PC-9 (cell line): ENCODE results near the gene THAP10. TPM values are rescaled to one million over a fixed set of nuclear protein-coding genes. Genes with fewer than 3 reads are reported as not detected.

Experiments used
- BruUV-seq: library from RNA; stranded (reverse); fragments of 400-500 nt; replicated peaks from 2 replicates; lab custom pipeline; 2021; lab: Mats Ljungman, UMichigan
- CTCF ChIA-PET: fragments of 300-600 bp; sonication (Branson Sonifier 250); formaldehyde crosslinking; loops from one replicate; lab custom pipeline; 2022; ENCODE audit warnings: antibody characterized with exemption; lab: Charles Lee
- POLR2A ChIA-PET: fragments of 300-600 bp; sonication (Branson Sonifier 250); formaldehyde crosslinking; loops from one replicate; lab custom pipeline; 2022; ENCODE audit warnings: antibody characterized with exemption; ENCODE audit not compliant: unreplicated experiment; lab: Charles Lee
- DNase-seq, 2 experiments: peaks; one replicate each; pipeline versions ENCODE4 v3.0.0 to v3.0.0-alpha.2; 2015 to 2022; ENCODE audit warnings: mixed read lengths in 1 of 2
- H2AFZ ChIP-seq: fragments of 200-600 bp; sonication (generic); 2 replicates; pipeline ENCODE4 v1.8.1; 2017; ENCODE audit warnings: antibody characterized with exemption
- H3F3A ChIP-seq: fragments of 200-600 bp; sonication (generic); 2 replicates; pipeline ENCODE4 v1.8.1; 2017; ENCODE audit warnings: antibody characterized with exemption, mild to moderate bottlenecking, low read depth; ENCODE audit not compliant: insufficient read depth
- H3K27ac ChIP-seq: fragments of 200-600 bp; sonication (generic); 2 replicates; pipeline ENCODE4 v1.6.1; 2016; ENCODE audit warnings: mixed run types
- H3K27me3 ChIP-seq: fragments of 200-600 bp; sonication (generic); 2 replicates; pipeline ENCODE4 v1.6.1; 2016; ENCODE audit warnings: low read depth, mixed run types; ENCODE audit not compliant: insufficient read depth
- H3K36me3 ChIP-seq: fragments of 200-600 bp; sonication (generic); 2 replicates; pipeline ENCODE4 v1.6.1; 2016; ENCODE audit warnings: low read depth, mixed run types
- H3K4me1 ChIP-seq: fragments of 200-600 bp; sonication (generic); replicated peaks from 2 replicates; pipeline ENCODE4 v1.6.1; 2016; ENCODE audit warnings: mixed run types; ENCODE audit not compliant: insufficient read depth
- H3K4me2 ChIP-seq: fragments of 200-600 bp; sonication (generic); 2 replicates; pipeline ENCODE4 v1.6.1; 2017; ENCODE audit warnings: mixed run types
- H3K4me3 ChIP-seq: fragments of 200-600 bp; sonication (generic); 2 replicates; pipeline ENCODE4 v1.6.1; 2016; ENCODE audit warnings: mixed run types
- H3K79me2 ChIP-seq: fragments of 200-600 bp; sonication (generic); 2 replicates; pipeline ENCODE4 v1.6.1; 2017; ENCODE audit warnings: low read depth, mixed run types
- H3K9me2 ChIP-seq: fragments of 200-600 bp; sonication (generic); 2 replicates; pipeline ENCODE4 v1.8.1; 2017; ENCODE audit warnings: mild to moderate bottlenecking; ENCODE audit not compliant: insufficient read depth
- H3K9me3 ChIP-seq: fragments of 200-600 bp; sonication (generic); 2 replicates; pipeline ENCODE4 v1.8.1; 2016; ENCODE audit warnings: low read depth; ENCODE audit not compliant: insufficient read depth
- H4K20me1 ChIP-seq: fragments of 200-600 bp; sonication (generic); 2 replicates; pipeline ENCODE4 v1.8.1; 2017; ENCODE audit not compliant: insufficient read depth
- CTCF ChIP-seq: fragments of 200-600 bp; sonication (generic); conservative IDR thresholded peaks from 2 replicates; pipeline ENCODE4 v1.6.1; 2017; ENCODE audit warnings: mixed run types, antibody characterized with exemption, mild to moderate bottlenecking, moderate library complexity
- EZH2 ChIP-seq: fragments of 200-600 bp; sonication (generic); IDR thresholded peaks from 2 replicates; pipeline ENCODE4 v1.8.0; 2017; ENCODE audit warnings: antibody characterized with exemption, low read depth
- intact Hi-C: fragments of 100-400 bp; cut with micrococcal nuclease; formaldehyde crosslinking; loops from one replicate; pipeline ENCODE4 v1.10.0; 2022; ENCODE audit not compliant: unreplicated experiment
- total RNA-seq: library from RNA; stranded (reverse); gene quantifications from 2 replicates; pipeline ENCODE4 v1.2.3, GENCODE V29; 2021

Gene THAP10
- total RNA-seq, 1 experiment from 2014 or later: 5.5 TPM

GRCh38 chr15:70870051-70870450, 22.2 kb downstream of the THAP10 start:
- Histone ChIP-seq H3K9me3 (no peaks in the 10 kb centered on the region), H3K4me1 (no peaks in the 10 kb centered on the region), H3K79me2 (no peaks in the 10 kb centered on the region), H3K9me2 (no peaks in the 10 kb centered on the region), H3K36me3 (no peaks in the 10 kb centered on the region), H3K4me2 (no peak overlapping the region), H3K27ac (no peak overlapping the region), H3K27me3 (no peaks in the 10 kb centered on the region), H3K4me3 (no peak overlapping the region), H2AFZ (no peak overlapping the region), H3F3A (no peaks in the 10 kb centered on the region), H4K20me1 (no peaks in the 10 kb centered on the region)
- ChIA-PET POLR2A (interaction anchor here (0.6 kb wide), 1 partner anchor 52 kb away, joined by 7 read pairs; no protein-coding TSS in a partner anchor), CTCF (interaction anchor here (1.0 kb wide), 1 partner anchor 36 kb away, joined by 3 read pairs; no protein-coding TSS in a partner anchor)
- intact Hi-C loops: loop anchor here (10.0 kb wide), 1 partner anchor 45 kb away; no protein-coding TSS in a partner anchor
- TF ChIP-seq EZH2: no peak
- no peak for TF ChIP-seq CTCF
- no peak for DNase-seq
- BruUV-seq: no TSS peak

GRCh38 chr15:70869346-70869745, 22.9 kb downstream of the THAP10 start:
- no TSS peak for BruUV-seq
- Histone ChIP-seq H3K4me3 (no peak overlapping the region), H3K36me3 (no peaks in the 10 kb centered on the region), H3F3A (no peaks in the 10 kb centered on the region), H3K27ac (no peak overlapping the region), H3K79me2 (no peaks in the 10 kb centered on the region), H3K4me2 (no peak overlapping the region), H2AFZ (no peak overlapping the region), H4K20me1 (no peaks in the 10 kb centered on the region), H3K27me3 (no peaks in the 10 kb centered on the region), H3K9me3 (no peaks in the 10 kb centered on the region), H3K9me2 (no peaks in the 10 kb centered on the region), H3K4me1 (no peaks in the 10 kb centered on the region; the same call in 1 of the 2 replicates)
- intact Hi-C loops: no loop called here
- POLR2A ChIA-PET: no interaction called here
- CTCF ChIA-PET: interaction anchor here (0.6 kb wide), 1 partner anchor 61 kb away, joined by 5 read pairs; no protein-coding TSS in a partner anchor
- TF ChIP-seq CTCF (no peak), EZH2 (no peak)
- DNase-seq: no peak

- H3K4me2 ChIP-seq: no peak overlapping the region
- TF ChIP-seq EZH2: no peak
Observed at GRCh38 chr15:70867911-70868467, 24.2 kb downstream of the THAP10 start.

More at GRCh38 chr15:70867911-70868467, 24.2 kb downstream of the THAP10 start:
- ChIA-PET CTCF (no interaction called here), POLR2A (no interaction called here)
- intact Hi-C loops: no loop called here
- peaks cover 13% of the 10 kb centered on the region; the same call in 1 of the 2 replicates for H3F3A ChIP-seq
- H3K79me2 ChIP-seq: no peaks in the 10 kb centered on the region
- no peaks in the 10 kb centered on the region for H4K20me1 ChIP-seq
- no peaks in the 10 kb centered on the region for H3K36me3 ChIP-seq
- no peak overlapping the region for H3K27ac ChIP-seq
- no TSS peak for BruUV-seq
- H2AFZ ChIP-seq: no peak overlapping the region
- H3K27me3 ChIP-seq: no peaks in the 10 kb centered on the region
- peaks cover 11% of the 10 kb centered on the region for H3K4me1 ChIP-seq
- no peak for DNase-seq
- H3K4me3 ChIP-seq: no peak overlapping the region
- no peaks in the 10 kb centered on the region for H3K9me3 ChIP-seq
- H3K9me2 ChIP-seq: no peaks in the 10 kb centered on the region
